Measurements from ENCODE around the gene GAB3.

The GAB3 gene

GRCh38 chrX:154658957-154659356 lies 91.9 kb downstream of the GAB3 start:
- ATAC-seq, result no peak
- TF ChIP-seq ZFP30 (CRISPR knock-in tag; IDR thresholded peaks at IDR 0.05), result no peak
- TF ChIP-seq PPARA (CRISPR knock-in tag; IDR thresholded peaks at IDR 0.05; ENCODE audit: borderline replicate concordance), result no peak
- TF ChIP-seq CREB5 (CRISPR knock-in tag; IDR thresholded peaks at IDR 0.05; ENCODE audit: low read depth), result no peak
- TF ChIP-seq ISL1 (CRISPR knock-in tag; IDR thresholded peaks at IDR 0.05), result no peak
- no peak for TF ChIP-seq BACH2 (CRISPR knock-in tag; IDR thresholded peaks at IDR 0.05; ENCODE audit: borderline replicate concordance)
- no peak for TF ChIP-seq CSDC2 (CRISPR knock-in tag; IDR thresholded peaks at IDR 0.05)
- no peak for TF ChIP-seq CSRNP3 (CRISPR knock-in tag; IDR thresholded peaks at IDR 0.05)
- no peak for TF ChIP-seq ZNF70 (CRISPR knock-in tag; IDR thresholded peaks at IDR 0.05)
- TF ChIP-seq ZFP3 (CRISPR knock-in tag; IDR thresholded peaks at IDR 0.05), result no peak
- no peak for TF ChIP-seq GLIS3 (CRISPR knock-in tag; IDR thresholded peaks at IDR 0.05)
- TF ChIP-seq TCF4 (CRISPR knock-in tag; IDR thresholded peaks at IDR 0.05; ENCODE audit: borderline replicate concordance), result no peak
- TF ChIP-seq OSR1 (CRISPR knock-in tag; IDR thresholded peaks at IDR 0.05), result no peak
- no peak for TF ChIP-seq TOX (CRISPR knock-in tag; IDR thresholded peaks at IDR 0.05; ENCODE audit: borderline replicate concordance)
- TF ChIP-seq ZC3H10 (CRISPR knock-in tag; IDR thresholded peaks at IDR 0.05), result no peak
- no peak for TF ChIP-seq ZNF565 (CRISPR knock-in tag; conservative IDR thresholded peaks at IDR 0.05; ENCODE audit: low read depth)
- no peak for TF ChIP-seq ESRRG (CRISPR knock-in tag; IDR thresholded peaks at IDR 0.05)
- no peak for TF ChIP-seq RARB (CRISPR knock-in tag; IDR thresholded peaks at IDR 0.05)
- TF ChIP-seq POU6F1 (CRISPR knock-in tag; IDR thresholded peaks at IDR 0.05; ENCODE audit: borderline replicate concordance, low read depth), result no peak

- ATAC-seq, result no peak
- TF ChIP-seq TCF4 (CRISPR knock-in tag; IDR thresholded peaks at IDR 0.05; ENCODE audit: borderline replicate concordance), result no peak
- TF ChIP-seq ZNF70 (CRISPR knock-in tag; IDR thresholded peaks at IDR 0.05), result no peak
- TF ChIP-seq ESRRG (CRISPR knock-in tag; IDR thresholded peaks at IDR 0.05), result no peak
- no peak for TF ChIP-seq BACH2 (CRISPR knock-in tag; IDR thresholded peaks at IDR 0.05; ENCODE audit: borderline replicate concordance)
- TF ChIP-seq POU6F1 (CRISPR knock-in tag; IDR thresholded peaks at IDR 0.05; ENCODE audit: borderline replicate concordance, low read depth), result no peak
- no peak for TF ChIP-seq PATZ1 (CRISPR knock-in tag; IDR thresholded peaks at IDR 0.05; ENCODE audit: borderline replicate concordance)
- TF ChIP-seq ZFP30 (CRISPR knock-in tag; IDR thresholded peaks at IDR 0.05), result no peak
- TF ChIP-seq TOX (CRISPR knock-in tag; IDR thresholded peaks at IDR 0.05; ENCODE audit: borderline replicate concordance), result no peak
- no peak for TF ChIP-seq RARB (CRISPR knock-in tag; IDR thresholded peaks at IDR 0.05)
- TF ChIP-seq GLIS3 (CRISPR knock-in tag; IDR thresholded peaks at IDR 0.05), result no peak
- no peak for TF ChIP-seq TSHZ2 (CRISPR knock-in tag; IDR thresholded peaks at IDR 0.05)
- no peak for TF ChIP-seq ZFP3 (CRISPR knock-in tag; IDR thresholded peaks at IDR 0.05)
- no peak for TF ChIP-seq ZC3H10 (CRISPR knock-in tag; IDR thresholded peaks at IDR 0.05)
Measured at GRCh38 chrX:154658187-154658586, 92.7 kb downstream of the GAB3 start.
